Measurements from ENCODE around the gene SPTSSA.

SPTSSA gene

GRCh38 chr14:34425095-34425851 lies 36.8 kb downstream of the SPTSSA start:
- Histone ChIP-seq H3K4me3 (ENCODE audit: low read depth, low read length) (no peak overlapping the region), H3K27ac (ENCODE audit: extremely low read depth, low read depth, low read length) (no peak overlapping the region), H3K36me3 (ENCODE audit: control insufficient read depth in 2 of 2, insufficient read depth in 1 of 2, low read length in 2 of 2) (no peaks in the 10 kb centered on the region), H3K9me3 (ENCODE audit: control insufficient read depth, insufficient read depth, low read depth, low read length) (no peaks in the 10 kb centered on the region), H3K4me1 (ENCODE audit: control insufficient read depth, insufficient read depth, low read length) (no peaks in the 10 kb centered on the region)
- ChIA-PET POLR2A (no interaction called here), CTCF (no interaction called here)
- TF ChIP-seq ZNF433 (tag by site-specific recombination; IDR thresholded peaks at IDR 0.05; ENCODE audit: low read depth), result no peak
- TF ChIP-seq ZBTB1 (tag by site-specific recombination; IDR thresholded peaks at IDR 0.05), result no peak
- peak; percentile 20; the same call in 1 of the 2 replicates for TF ChIP-seq ZNF555 (tag by site-specific recombination; conservative IDR thresholded peaks at IDR 0.05)

- H3K4me1 ChIP-seq (ENCODE audit: control insufficient read depth, insufficient read depth, low read length), result no peaks in the 10 kb centered on the region
- no peak overlapping the region for H3K4me3 ChIP-seq (ENCODE audit: low read depth, low read length)
- CTCF ChIA-PET, result no interaction called here
- no peak overlapping the region for H3K27ac ChIP-seq (ENCODE audit: extremely low read depth, low read depth, low read length)
- no peaks in the 10 kb centered on the region for H3K9me3 ChIP-seq (ENCODE audit: control insufficient read depth, insufficient read depth, low read depth, low read length)
- no peak for TF ChIP-seq ZNF558 (tag by site-specific recombination; IDR thresholded peaks at IDR 0.05)
- TF ChIP-seq ZNF704 (tag by site-specific recombination; IDR thresholded peaks at IDR 0.05), result no peak
- TF ChIP-seq ZNF645 (tag by site-specific recombination; IDR thresholded peaks at IDR 0.05), result no peak
- no peak for TF ChIP-seq ZNF677 (tag by site-specific recombination; IDR thresholded peaks at IDR 0.05)
- POLR2A ChIA-PET, result no interaction called here
- no peaks in the 10 kb centered on the region for H3K36me3 ChIP-seq (ENCODE audit: control insufficient read depth in 2 of 2, insufficient read depth in 1 of 2, low read length in 2 of 2)
These were observed 37.6 kb downstream of the SPTSSA start for GRCh38 chr14:34424488-34424887.

- ChIA-PET CTCF (no interaction called here), POLR2A (no interaction called here)
- H3K27ac ChIP-seq (ENCODE audit: extremely low read depth, low read depth, low read length), result no peak overlapping the region
- no peaks in the 10 kb centered on the region for H3K9me3 ChIP-seq (ENCODE audit: control insufficient read depth, insufficient read depth, low read depth, low read length)
- TF ChIP-seq SP7 (tag by site-specific recombination; IDR thresholded peaks at IDR 0.05) (no peak), GLI4 (tag by site-specific recombination; IDR thresholded peaks at IDR 0.05) (no peak), KLF10 (tag by site-specific recombination; IDR thresholded peaks at IDR 0.05) (no peak)
- H3K4me3 ChIP-seq (ENCODE audit: low read depth, low read length), result no peak overlapping the region
- H3K4me1 ChIP-seq (ENCODE audit: control insufficient read depth, insufficient read depth, low read length), result no peaks in the 10 kb centered on the region
- no peaks in the 10 kb centered on the region for H3K36me3 ChIP-seq (ENCODE audit: control insufficient read depth in 2 of 2, insufficient read depth in 1 of 2, low read length in 2 of 2)
These were observed 38.6 kb downstream of the SPTSSA start for GRCh38 chr14:34423445-34423844.

- CTCF ChIA-PET, result interaction anchor here (0.7 kb wide), 1 partner anchor 87 kb away, joined by 3 read pairs; no protein-coding TSS in a partner anchor
These were observed 41.4 kb downstream of the SPTSSA start for GRCh38 chr14:34420547-34421150.

GRCh38 chr14:34409721-34410120 lies 52.3 kb downstream of the SPTSSA start:
- CTCF ChIA-PET, result interaction anchor here (0.6 kb wide), 1 partner anchor 110 kb away, joined by 3 read pairs; no protein-coding TSS in a partner anchor
- POLR2A ChIA-PET, result no interaction called here
- Histone ChIP-seq H3K9me3 (ENCODE audit: control insufficient read depth, insufficient read depth, low read depth, low read length) (no peaks in the 10 kb centered on the region), H3K27ac (ENCODE audit: extremely low read depth, low read depth, low read length) (no peak overlapping the region), H3K36me3 (ENCODE audit: control insufficient read depth in 2 of 2, insufficient read depth in 1 of 2, low read length in 2 of 2) (no peaks in the 10 kb centered on the region), H3K4me1 (ENCODE audit: control insufficient read depth, insufficient read depth, low read length) (no peaks in the 10 kb centered on the region), H3K4me3 (ENCODE audit: low read depth, low read length) (no peak overlapping the region)
- TF ChIP-seq ZNF37A (tag by site-specific recombination; IDR thresholded peaks at IDR 0.05) (no peak), ZNF747 (tag by site-specific recombination; IDR thresholded peaks at IDR 0.05) (no peak), ZNF148 (tag by site-specific recombination; IDR thresholded peaks at IDR 0.05; ENCODE audit: borderline replicate concordance) (no peak), ZFP41 (tag by site-specific recombination; IDR thresholded peaks at IDR 0.05; ENCODE audit: borderline replicate concordance) (no peak), GLIS1 (tag by site-specific recombination; IDR thresholded peaks at IDR 0.05) (no peak), ZNF211 (tag by site-specific recombination; IDR thresholded peaks at IDR 0.05; ENCODE audit: low read depth) (no peak), ZFP3 (tag by site-specific recombination; IDR thresholded peaks at IDR 0.05; ENCODE audit: low read depth) (no peak), HOXA7 (CRISPR knock-in tag; IDR thresholded peaks at IDR 0.05; ENCODE audit: borderline replicate concordance) (no peak), ZNF48 (tag by site-specific recombination; IDR thresholded peaks at IDR 0.05) (no peak), SCRT2 (tag by site-specific recombination; IDR thresholded peaks at IDR 0.05) (no peak)

More at GRCh38 chr14:34420547-34421150, 41.4 kb downstream of the SPTSSA start:
- no peak overlapping the region for H3K27ac ChIP-seq (ENCODE audit: extremely low read depth, low read depth, low read length)
- TF ChIP-seq TCF7L2 (IDR thresholded peaks at IDR 0.05; ENCODE audit: borderline replicate concordance, low read depth, low read length), result no peak
- peak; percentile 89 for TF ChIP-seq SETDB1 (IDR thresholded peaks at IDR 0.05; ENCODE audit: insufficient read length, low read length)
- POLR2A ChIA-PET, result no interaction called here
- no peak overlapping the region for H3K4me3 ChIP-seq (ENCODE audit: low read depth, low read length)
- H3K36me3 ChIP-seq (ENCODE audit: control insufficient read depth in 2 of 2, insufficient read depth in 1 of 2, low read length in 2 of 2), result no peaks in the 10 kb centered on the region
- no peaks in the 10 kb centered on the region for H3K4me1 ChIP-seq (ENCODE audit: control insufficient read depth, insufficient read depth, low read length)
- no peaks in the 10 kb centered on the region for H3K9me3 ChIP-seq (ENCODE audit: control insufficient read depth, insufficient read depth, low read depth, low read length)

Data from HEK293 (cell line).